Measurements from ENCODE around the gene EFEMP1.

Gene EFEMP1

DNA sequence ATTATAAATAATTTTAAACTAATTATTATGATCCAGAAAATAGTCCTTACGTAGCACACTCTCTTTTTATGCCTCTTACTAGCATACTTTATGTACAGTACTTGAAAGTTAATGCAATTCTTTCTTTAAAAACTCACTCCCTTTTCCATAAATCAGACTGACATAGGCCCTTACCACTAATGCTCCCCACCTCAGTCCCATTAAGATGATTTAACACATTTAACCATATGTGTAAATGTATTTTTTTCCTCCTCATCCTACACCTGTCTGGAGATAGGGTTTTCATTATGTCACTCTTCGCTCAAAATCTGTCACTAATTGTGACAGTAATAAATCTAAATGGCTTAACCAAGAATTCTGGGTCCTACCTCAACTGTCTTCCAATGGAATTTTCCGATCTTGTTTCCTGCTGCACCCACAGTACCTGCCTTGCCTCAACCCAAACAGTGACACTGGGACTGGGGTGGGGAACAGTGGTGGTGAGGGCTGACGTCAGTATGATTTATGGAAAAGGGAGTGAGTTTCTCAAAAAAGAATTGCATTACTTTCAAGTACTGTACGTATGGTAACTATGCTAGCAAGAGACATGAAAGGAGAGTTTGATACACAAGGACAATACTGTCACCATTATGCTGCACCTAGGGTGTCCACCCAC, 25.1 kb downstream of the EFEMP1 start:
- DNase-seq (ENCODE audit: low read depth in 2 of 2), result no peak

DNA sequence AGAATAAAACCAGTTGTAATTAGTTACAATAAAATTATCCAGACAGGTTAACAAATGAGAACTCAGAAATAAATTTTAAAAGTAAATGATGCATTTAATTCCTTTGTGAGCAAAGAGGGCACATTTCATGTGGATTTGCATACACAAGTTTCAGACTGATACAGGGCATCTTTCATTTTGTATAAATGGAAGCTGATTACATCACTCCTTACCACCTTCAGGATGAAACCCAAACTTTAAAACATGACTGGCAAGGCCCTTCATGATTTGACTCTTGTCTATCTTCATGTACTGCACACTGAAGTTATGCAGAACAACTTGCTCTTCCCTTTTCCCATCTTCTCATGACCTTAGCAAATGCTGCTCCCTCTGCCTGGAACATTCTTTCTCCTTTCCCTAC, 26.9 kb downstream of the EFEMP1 start:
- no peak for DNase-seq (ENCODE audit: low read depth in 2 of 2)

DNA sequence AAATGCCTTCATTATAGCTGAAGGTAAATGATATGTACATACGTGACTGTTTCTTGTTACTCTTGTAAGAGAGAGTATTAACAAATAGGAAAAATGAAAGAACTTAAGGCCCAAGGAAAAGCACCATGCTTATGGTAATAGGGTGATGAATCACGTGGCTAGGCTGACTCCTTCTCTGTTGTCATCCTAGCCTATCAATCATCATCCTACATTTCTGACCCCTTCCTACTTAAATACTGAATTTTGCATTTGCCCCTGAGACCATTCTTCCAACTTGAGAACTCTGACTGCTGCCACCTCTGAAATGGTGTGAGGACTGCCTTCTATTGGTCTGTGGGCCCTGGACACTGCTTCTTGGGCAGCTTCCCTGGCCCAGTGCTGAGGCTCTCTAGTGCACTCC, 28.9 kb downstream of the EFEMP1 start:
- DNase-seq (ENCODE audit: low read depth in 2 of 2), result no peak

DNA sequence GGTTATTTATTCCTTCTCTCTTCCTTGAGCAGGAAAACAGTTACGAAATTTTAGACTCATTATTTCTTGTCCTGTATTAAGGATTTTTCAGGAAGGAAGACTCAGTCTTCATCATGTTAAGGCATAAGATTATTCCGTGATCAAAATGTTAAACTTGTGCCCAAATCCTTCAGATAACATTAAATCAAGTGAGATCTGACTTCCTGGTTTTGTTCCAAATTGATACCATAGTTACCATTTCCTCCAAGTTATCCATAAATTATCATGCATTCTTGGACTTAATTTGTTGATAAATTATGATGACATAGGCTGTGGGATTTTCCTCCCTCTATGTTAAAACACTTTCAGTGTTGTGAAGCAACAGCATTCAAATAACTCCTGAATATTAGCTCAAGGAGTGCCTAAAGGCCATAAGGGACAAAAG, 31.9 kb downstream of the EFEMP1 start:
- DNase-seq (ENCODE audit: low read depth in 2 of 2), result no peak

DNA sequence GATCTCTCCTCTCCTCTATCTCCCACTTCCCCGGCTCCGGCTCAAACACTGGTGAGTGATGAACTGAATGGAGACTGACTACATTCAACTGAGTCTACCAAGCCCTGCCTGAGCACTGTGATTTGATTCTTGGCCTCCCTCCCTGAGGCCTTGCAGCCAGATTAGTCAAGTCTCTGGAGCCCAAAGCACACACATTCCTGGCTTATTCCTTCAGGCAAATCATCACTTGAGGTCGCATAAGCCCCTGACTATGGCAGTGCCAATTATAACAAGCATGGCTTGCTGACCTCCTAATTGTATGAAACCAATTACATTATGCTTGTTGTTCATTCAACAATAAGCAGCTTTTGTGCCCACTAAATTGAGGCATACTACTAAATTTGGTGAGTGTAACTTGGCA, 34.6 kb downstream of the EFEMP1 start:
- DNase-seq (ENCODE audit: low read depth in 2 of 2), result no peak

DNA sequence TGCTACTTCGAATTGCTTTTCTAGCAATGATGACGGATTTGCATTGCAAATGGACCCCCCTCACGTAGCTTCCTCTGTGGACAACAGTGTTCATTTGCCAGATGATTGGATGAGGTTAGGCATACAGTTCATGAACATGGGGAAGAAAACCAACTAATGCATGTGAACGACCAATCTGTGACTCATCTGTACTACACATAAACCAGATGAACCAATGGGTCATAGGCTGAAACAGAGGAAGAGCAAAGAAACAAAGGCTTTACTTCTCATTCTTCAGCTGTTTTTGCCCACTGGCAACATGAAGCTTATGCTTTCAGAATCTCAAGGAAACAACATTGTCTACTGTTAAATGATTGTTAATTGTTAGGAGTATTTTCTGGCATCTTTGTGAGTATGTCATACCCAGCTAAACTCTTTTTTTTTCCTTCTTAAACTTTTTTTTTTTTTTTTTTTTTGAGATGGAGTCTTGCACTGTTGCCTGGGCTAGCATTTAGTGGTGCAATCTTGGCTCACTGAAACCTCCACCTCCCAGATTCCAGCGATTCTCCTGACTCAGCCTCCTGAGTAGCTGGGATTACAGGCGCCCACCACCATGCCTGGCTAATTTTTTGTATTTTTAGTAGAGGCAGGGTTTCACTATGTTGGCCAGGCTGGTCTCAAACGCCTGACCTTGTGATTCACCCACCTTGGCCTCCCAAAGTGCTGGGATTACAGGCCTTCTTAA, 35.5 kb downstream of the EFEMP1 start:
- DNase-seq (ENCODE audit: low read depth in 2 of 2), result no peak

DNA sequence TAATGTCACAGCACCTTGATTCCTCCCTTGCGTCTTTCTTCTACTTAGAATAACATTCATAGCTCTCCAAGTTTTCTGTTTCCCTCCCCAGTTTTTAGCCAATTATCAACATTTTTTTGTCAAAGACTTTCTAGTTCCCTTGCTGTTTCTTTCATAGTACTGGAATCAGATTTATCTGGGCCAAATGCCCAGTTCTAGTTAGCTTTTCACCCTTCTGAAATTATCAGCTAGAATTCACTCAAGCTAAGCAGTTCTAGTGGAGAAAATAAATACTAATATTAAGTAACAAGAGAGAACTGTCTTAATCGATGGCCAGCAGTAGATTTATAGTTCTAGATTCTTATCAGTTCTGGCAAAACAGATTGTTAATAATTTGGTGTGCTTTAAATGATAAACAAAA, 36.2 kb downstream of the EFEMP1 start:
- DNase-seq (ENCODE audit: low read depth in 2 of 2), result no peak

DNA sequence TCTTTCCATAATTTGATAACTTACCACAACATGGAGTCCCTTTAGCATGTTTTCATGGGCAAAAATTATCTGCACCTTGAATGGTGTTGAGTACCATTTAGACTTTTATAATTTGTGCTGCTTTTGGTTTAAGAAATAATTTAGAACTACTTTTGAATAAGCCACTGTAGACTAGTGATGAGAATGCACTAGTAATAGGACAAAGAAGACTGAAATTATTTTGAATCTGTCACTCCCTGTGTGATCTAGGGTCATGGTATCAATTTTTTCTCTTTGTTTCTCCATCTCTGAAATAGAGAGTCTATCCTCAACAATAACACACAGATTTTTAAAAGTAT, 37.7 kb downstream of the EFEMP1 start:
- DNase-seq (ENCODE audit: low read depth in 2 of 2), result no peak

DNA sequence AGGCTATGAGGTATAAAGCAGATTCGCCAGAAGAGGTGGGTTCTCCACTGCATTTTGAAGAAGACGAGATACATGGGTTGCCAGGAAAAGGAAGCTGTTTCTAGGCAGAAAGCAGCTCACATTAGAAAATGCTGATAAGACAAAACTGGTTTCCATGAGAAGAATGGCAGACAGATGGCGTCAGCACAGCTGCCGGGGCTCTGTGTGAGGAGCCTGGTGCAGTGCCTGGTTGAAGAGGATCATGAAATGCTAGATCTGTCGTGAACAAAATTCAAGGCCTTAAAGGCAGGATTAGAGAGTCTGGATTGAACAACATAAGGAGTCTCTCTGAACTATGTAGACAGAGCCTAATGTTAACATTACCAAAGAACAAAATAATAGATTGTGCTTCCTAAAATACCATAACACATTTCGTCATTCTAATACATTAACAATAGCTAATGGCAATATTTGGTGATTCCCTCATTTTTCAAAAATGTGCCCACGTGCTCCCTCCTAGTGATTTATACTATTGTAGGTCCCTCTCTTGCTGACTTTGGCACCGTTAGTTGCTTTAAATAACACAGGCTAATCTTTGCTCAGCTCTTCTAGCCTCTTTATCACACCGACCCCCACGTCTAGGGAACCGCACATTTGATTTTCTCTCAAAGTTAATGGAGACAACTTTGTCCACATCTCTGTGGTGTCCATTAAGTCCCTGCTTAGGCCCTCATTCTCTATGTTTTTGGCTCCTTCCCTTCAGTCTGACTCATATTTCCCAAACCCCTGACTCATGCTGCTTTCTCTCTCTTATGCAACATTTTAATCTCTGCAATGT, 38.2 kb downstream of the EFEMP1 start:
- DNase-seq (ENCODE audit: low read depth in 2 of 2), result no peak

DNA sequence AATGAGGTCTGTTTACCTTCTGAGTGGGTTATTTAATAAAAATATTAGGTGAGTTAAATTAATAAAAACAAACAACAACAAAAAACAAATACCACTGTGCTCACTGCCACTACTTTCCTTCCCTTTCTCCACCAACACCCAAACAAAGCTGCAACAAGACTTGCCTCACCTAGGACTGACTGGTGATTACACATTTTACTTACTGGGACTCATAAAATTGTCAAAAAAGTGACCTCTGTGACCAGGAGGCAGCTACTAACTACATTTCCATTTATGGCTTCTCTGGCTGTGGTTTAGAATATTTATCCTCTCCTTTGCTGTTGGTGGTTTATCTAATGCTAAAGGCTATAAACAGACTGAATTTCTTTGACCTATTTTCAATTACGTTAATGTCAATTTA, 39.8 kb downstream of the EFEMP1 start:
- no peak for DNase-seq (ENCODE audit: low read depth in 2 of 2)

DNA sequence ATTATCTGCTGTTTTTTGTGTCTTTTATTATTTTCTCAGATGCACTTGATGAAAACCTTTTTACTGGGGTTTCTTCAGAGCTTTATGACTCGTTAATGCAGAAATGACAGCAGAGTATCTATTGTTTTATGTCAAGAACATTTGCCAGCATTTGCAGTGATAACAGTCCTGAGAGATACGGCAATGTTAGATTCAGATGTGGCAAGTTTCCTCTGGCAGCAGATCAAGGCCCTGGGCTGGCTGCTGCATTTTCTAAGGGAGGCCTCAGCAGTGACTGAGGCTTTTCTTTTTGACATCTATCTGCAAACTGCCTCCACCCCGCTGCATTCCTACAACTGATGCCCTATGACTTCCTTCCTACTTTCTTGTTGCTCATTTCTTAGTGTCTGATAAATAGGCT, 40.2 kb downstream of the EFEMP1 start:
- DNase-seq (ENCODE audit: low read depth in 2 of 2), result no peak

DNA sequence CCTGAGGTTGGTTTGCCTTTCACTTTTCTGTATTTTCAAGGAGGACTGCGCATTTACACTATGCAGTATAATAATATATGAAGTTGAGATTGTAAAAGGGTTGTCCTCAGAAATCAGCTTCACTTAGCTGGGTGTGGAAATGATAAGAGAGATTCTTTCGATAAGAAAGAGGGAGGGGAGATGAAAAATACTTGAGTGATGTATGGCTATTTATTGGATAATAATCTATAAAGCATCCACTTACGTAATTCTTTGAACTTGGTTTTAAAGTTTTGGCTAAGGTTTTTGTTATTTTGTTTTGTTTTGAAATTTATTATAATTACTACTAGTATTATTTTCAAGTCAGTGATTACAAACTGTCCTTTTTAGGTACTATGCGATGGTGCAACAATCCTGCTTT, 40.6 kb downstream of the EFEMP1 start:
- DNase-seq (ENCODE audit: low read depth in 2 of 2), result no peak

DNA sequence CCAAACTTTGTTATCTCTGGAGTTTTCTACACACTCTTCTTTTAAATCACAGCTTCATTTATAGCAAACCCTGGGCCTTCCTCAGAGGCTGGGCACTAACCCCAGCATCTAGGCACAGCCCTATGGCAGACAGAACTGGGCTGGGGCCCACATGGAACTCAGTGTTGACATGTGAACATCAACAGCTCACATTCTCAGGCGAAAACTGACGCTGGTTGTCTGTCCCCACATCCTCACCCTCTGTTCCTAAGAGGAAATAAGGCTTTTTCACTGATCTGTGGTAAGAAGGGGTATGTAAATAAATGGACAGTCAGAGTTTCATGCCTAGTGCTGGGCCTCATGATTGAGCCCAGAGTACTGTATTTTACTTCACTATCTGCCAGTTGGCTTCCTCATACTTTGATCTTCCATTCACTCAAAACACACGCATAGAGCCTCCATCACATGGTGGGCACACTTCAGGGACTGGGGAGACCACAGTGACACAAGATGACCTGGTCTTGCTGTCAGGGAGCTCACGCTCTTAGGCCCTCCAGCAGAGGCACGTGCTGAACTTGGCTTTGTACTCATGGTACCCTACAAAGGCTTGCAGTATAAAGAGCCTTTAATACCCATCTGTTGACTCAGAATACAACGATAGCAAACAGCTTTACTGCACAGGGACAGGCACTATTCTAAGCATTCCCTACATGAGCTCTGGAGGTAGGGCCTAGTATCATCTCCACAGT, 43.0 kb downstream of the EFEMP1 start:
- no peak for DNase-seq (ENCODE audit: low read depth in 2 of 2)

DNA sequence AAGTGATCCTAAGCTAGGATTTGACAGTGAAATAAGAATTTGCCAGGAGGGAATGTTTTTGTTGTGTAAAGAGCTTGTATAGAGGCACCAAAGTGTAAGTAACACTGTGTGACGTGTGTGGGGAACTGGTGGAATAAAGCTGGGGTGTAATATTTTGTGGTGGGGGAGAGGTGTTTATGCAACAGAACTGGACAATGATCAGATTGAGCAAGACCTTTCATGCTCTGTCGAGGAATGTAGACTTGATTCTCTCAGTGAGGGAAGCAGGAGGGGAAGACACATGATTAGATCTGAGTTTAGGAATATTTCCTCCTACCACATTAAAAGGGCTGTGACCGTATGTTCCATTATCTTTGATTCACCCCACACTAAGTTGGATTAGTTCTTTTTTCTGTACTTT, 43.6 kb downstream of the EFEMP1 start:
- DNase-seq (ENCODE audit: low read depth in 2 of 2), result no peak

DNA sequence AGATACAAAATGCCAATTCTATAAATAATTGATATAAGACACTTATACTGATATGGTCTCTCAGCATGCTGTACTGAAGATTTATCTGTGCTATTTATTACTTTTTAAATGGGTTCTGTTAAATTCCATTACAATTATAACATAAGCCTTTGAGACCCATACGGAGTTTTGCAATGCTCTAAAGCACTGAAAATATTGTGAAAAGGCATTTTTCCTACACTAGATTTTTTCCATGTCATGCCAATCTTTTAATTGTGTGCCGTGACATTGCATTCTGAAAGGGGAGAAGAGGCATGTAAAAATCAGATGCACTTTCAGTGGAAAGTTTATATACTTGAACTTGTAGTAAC, 46.5 kb downstream of the EFEMP1 start:
- DNase-seq (ENCODE audit: low read depth in 2 of 2), result no peak

DNA sequence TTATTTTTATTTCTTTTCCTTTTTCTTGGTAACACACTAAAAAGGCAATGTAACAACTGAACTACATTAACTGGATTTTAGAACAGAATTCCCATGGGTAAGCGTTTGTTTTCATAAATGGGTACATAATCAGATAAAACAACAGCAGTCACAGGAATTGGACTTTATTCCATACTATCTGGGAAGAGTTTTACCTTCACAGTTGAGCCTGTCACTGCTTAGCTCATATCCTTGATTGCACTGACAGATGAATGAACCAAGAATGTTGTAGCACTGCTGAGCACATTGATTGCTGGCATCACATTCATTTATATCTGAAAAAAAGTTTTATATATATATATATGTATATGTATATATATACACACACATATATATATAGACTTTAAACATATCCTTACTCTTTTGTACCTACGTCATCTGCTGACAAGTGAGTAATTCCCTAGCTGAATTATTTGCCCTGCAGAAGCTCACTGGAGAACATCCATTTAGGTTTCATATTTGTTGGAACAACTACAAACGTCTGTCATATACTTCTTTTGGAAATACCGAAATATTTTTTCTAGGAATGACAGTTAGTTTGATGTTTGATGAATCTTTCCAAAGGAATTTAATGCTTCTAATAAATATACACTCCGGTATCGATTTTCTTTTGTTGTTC, 47.0 kb downstream of the EFEMP1 start:
- DNase-seq (ENCODE audit: low read depth in 2 of 2), result no peak

DNA sequence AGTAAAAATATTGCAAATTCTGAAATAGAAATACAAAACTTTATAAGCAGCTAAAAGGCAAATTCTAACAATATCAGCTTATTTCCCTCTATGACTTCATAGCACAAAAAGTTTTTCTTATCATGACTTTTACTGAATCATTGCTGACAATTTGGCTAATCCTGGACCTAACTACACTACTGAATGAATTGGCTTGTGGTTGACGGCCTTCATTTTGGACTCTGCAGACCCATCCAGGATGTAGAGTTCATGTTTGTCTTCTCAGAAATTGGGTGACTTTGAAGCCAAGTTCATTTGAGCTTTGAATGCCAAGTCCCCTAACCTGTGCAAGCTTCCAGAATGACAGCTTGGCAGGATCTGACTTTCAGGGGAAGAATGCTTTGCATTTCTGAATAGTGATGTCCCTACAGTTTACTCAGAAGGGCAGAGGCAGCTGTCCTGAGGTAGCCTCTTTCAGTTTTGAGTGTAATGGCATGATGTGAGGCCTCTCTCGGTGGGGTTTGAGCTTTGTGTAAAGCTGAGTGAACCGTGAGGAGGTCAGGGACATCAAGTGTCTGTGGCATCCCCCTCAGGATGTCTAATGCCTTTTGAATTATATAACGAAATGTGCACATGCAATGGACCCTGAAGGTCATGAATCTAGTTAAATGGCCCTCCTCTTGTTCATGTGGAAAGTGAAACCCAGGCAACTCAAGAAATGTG, 48.0 kb downstream of the EFEMP1 start:
- DNase-seq (ENCODE audit: low read depth in 2 of 2), result no peak

DNA sequence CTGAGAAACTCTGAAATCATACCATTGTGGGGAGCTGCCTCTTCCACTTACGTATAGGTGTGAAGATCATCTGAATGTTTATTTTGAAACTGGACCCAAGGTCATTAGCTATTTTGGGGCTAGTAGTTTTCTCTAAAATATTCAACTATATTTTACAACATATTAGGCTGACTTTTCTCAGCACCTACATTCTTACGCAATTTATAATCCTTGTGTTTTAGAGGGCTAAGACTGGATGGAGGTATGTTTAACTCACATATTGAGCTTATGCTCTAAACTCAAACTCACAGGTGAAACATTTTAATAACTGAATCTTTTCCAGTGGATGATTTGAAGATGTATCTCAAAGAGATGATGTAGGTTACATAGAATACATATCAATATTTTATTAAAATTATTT, 49.2 kb downstream of the EFEMP1 start:
- no peak for DNase-seq (ENCODE audit: low read depth in 2 of 2)

DNA sequence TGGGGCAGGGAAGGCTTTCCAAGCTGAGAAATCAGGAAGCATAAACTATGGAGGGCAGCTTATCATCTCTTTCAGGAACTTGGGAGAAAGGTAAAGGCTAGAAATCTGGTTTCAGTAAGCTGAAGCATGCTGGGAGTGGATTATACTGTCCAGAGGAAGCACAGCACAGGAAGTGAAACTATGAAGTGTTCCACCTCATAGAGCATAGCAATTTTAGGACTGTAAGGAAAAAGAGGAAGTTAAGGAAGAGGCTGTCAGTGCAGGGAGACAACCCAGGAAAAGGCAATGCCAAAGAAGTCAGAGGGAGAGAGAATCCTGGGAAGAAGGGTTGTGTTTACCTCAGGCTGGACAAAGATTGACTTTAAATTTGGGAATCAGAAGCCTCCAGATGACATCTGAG, 51.9 kb downstream of the EFEMP1 start:
- DNase-seq (ENCODE audit: low read depth in 2 of 2), result no peak

DNA sequence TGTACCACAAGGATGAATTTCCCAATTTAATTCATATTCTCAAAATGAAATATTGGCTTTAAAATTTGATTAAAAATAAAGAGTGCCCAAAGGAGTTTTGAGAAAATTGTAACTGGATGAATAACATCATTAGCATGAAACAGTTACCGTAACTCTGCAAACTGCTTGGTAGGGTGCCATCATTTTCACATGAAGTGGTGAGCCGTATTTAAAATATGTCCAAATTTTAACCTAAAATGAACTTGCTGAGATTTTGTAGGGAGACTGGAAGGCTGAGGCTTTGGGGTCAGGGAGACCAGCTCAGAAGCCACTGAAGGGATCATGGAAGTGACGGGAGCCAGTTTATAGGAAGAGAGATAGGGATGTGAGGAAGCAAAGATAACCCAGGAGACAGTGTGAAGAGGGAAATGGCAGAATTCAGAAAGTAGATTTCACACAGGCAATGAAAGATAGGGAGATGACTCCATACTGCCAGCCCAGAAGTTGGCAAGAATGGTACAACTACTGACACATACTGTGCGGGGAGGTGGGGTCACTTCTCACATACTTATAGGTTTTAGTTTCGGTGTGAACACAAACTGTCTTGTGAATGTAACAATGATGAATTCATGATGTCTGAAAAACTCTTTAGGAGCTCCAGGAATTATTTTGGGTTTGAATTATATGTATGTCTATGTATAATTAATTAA, 53.8 kb downstream of the EFEMP1 start:
- DNase-seq (ENCODE audit: low read depth in 2 of 2), result no peak
